CD4-positive, alpha-beta T cell treated with Interleukin-2 at 100 ng/mL for 4 hours (primary cell): Measurements from ENCODE around the gene BANP.
"Not testable (repeated sequence)": the region's sequence is repeated elsewhere in the genome, so short reads cannot be mapped to it uniquely, and the experiment has no call there.

Experiments
- DNase-seq: peaks from one replicate; pipeline ENCODE4 v3.0.0-alpha.2; 2020; ENCODE audit warnings: low spot score

The BANP gene

GRCh38 chr16:88047462-88047861 is 96.2 kb downstream of the BANP start:
- DNase-seq = no peak

- no peak for DNase-seq
These were observed 97.8 kb downstream of the BANP start for GRCh38 chr16:88048985-88049384.

- DNase-seq = no peak
These were observed 98.6 kb downstream of the BANP start for GRCh38 chr16:88049561-88050545.

GRCh38 chr16:88050952-88051660 is 99.9 kb downstream of the BANP start:
- DNase-seq = no peak

GRCh38 chr16:88052661-88053060 is 101.4 kb downstream of the BANP start:
- no peak for DNase-seq

- DNase-seq = not testable (repeated sequence)
These were observed 102.2 kb downstream of the BANP start for GRCh38 chr16:88053479-88053878.

- no peak for DNase-seq
These were observed 104.1 kb downstream of the BANP start for GRCh38 chr16:88055356-88055755.

GRCh38 chr16:88056212-88056611 is 105.0 kb downstream of the BANP start:
- no peak for DNase-seq

GRCh38 chr16:88057656-88058055 is 106.4 kb downstream of the BANP start:
- no peak for DNase-seq

- DNase-seq = no peak
These were observed 106.9 kb downstream of the BANP start for GRCh38 chr16:88058136-88058535.

GRCh38 chr16:88058817-88059216 is 107.6 kb downstream of the BANP start:
- no peak for DNase-seq

GRCh38 chr16:88059701-88060386 is 108.6 kb downstream of the BANP start:
- no peak for DNase-seq

GRCh38 chr16:88060524-88061219 is 109.4 kb downstream of the BANP start:
- no peak for DNase-seq

GRCh38 chr16:88061346-88062110 is 110.3 kb downstream of the BANP start:
- no peak for DNase-seq

GRCh38 chr16:88062341-88063210 is 111.3 kb downstream of the BANP start:
- no peak for DNase-seq

GRCh38 chr16:88063211-88063773 is 112.1 kb downstream of the BANP start:
- no peak for DNase-seq

GRCh38 chr16:88064011-88064888 is 113.0 kb downstream of the BANP start:
- DNase-seq = no peak

- no peak for DNase-seq
These were observed 113.9 kb downstream of the BANP start for GRCh38 chr16:88064889-88065746.
